SK-N-SH treated with all-trans-retinoic acid at 6 μM for 48 hours (cell line): ENCODE data around the gene CXCL10.
"Not testable (repeated sequence)": the region's sequence is repeated elsewhere in the genome, so short reads cannot be mapped to it uniquely, and the experiment has no call there.

Source experiments
- ATAC-seq: fragments of 200-7000 bp; cut with Tn5 transposase; 3 replicates; pipeline ENCODE4 v1.9.1; 2020; ENCODE audit warnings: mild to moderate bottlenecking, moderate library complexity
- BACH2 ChIP-seq: fragments of 250-450 bp; sonication (Bioruptor Pico); IDR thresholded peaks from 2 replicates; pipeline ENCODE4 v1.9.0; 2021; ENCODE audit warnings: mild to moderate bottlenecking, borderline replicate concordance
- CREB5 ChIP-seq: fragments of 250-450 bp; sonication (Bioruptor Pico); IDR thresholded peaks from 2 replicates; pipeline ENCODE4 v1.5.1; 2020; ENCODE audit warnings: low read depth, mild to moderate bottlenecking, moderate library complexity
- CSDC2 ChIP-seq: fragments of 250-450 bp; sonication (Bioruptor Pico); IDR thresholded peaks from 2 replicates; pipeline ENCODE4 v1.5.0; 2020; ENCODE audit warnings: mild to moderate bottlenecking, moderate library complexity
- CSRNP3 ChIP-seq: fragments of 250-450 bp; sonication (Bioruptor Pico); IDR thresholded peaks from 2 replicates; pipeline ENCODE4 v1.5.1; 2021; ENCODE audit warnings: mild to moderate bottlenecking, moderate library complexity
- GLIS3 ChIP-seq: fragments of 250-450 bp; sonication (Bioruptor Pico); IDR thresholded peaks from 2 replicates; pipeline ENCODE4 v1.5.0; 2020; ENCODE audit warnings: mild to moderate bottlenecking, moderate library complexity
- ISL1 ChIP-seq: fragments of 250-450 bp; sonication (Bioruptor Pico); IDR thresholded peaks from 2 replicates; pipeline ENCODE4 v2.1.2; 2022; ENCODE audit warnings: mild to moderate bottlenecking, moderate library complexity
- OSR1 ChIP-seq: fragments of 250-450 bp; sonication (Bioruptor Pico); IDR thresholded peaks from 2 replicates; pipeline ENCODE4 v1.8.0; 2022; ENCODE audit warnings: moderate library complexity, mild to moderate bottlenecking, inconsistent platforms
- PATZ1 ChIP-seq: fragments of 250-450 bp; sonication (Bioruptor Pico); IDR thresholded peaks from 2 replicates; pipeline ENCODE4 v1.8.0; 2020; ENCODE audit warnings: mild to moderate bottlenecking, moderate library complexity, borderline replicate concordance
- POU6F1 ChIP-seq: fragments of 250-450 bp; sonication (Bioruptor Pico); IDR thresholded peaks from 2 replicates; pipeline ENCODE4 v1.8.0; 2021; ENCODE audit warnings: low read depth, mild to moderate bottlenecking, moderate library complexity, borderline replicate concordance
- PPARA ChIP-seq: fragments of 250-450 bp; sonication (Bioruptor Pico); IDR thresholded peaks from 2 replicates; pipeline ENCODE4 v1.5.0; 2020; ENCODE audit warnings: mild to moderate bottlenecking, borderline replicate concordance
- RARB ChIP-seq: fragments of 250-450 bp; sonication (Bioruptor Pico); IDR thresholded peaks from 2 replicates; pipeline ENCODE4 v1.8.0; 2021; ENCODE audit warnings: mild to moderate bottlenecking, moderate library complexity
- SNAI2 ChIP-seq: fragments of 250-450 bp; sonication (Bioruptor Pico); IDR thresholded peaks from 2 replicates; pipeline ENCODE4 v1.5.0; 2020; ENCODE audit warnings: mild to moderate bottlenecking, moderate library complexity
- TCF4 ChIP-seq: fragments of 250-450 bp; sonication (Bioruptor Pico); IDR thresholded peaks from 2 replicates; pipeline ENCODE4 v1.8.0; 2021; ENCODE audit warnings: mild to moderate bottlenecking, moderate library complexity, borderline replicate concordance
- TOX ChIP-seq: fragments of 250-450 bp; sonication (Bioruptor Pico); IDR thresholded peaks from 2 replicates; pipeline ENCODE4 v1.8.0; 2021; ENCODE audit warnings: mild to moderate bottlenecking, moderate library complexity, borderline replicate concordance
- TSHZ2 ChIP-seq: fragments of 250-450 bp; sonication (Bioruptor Pico); IDR thresholded peaks from 2 replicates; pipeline ENCODE4 v1.5.0; 2020; ENCODE audit warnings: mild to moderate bottlenecking, moderate library complexity
- ZC3H10 ChIP-seq: fragments of 250-450 bp; sonication (Bioruptor Pico); IDR thresholded peaks from 2 replicates; pipeline ENCODE4 v1.5.1; 2021; ENCODE audit warnings: mild to moderate bottlenecking, moderate library complexity
- ZFP3 ChIP-seq: fragments of 250-450 bp; sonication (Bioruptor Pico); IDR thresholded peaks from 2 replicates; pipeline ENCODE4 v1.5.0; 2020; ENCODE audit warnings: mild to moderate bottlenecking, moderate library complexity
- ZFP30 ChIP-seq: fragments of 450-650 bp; formaldehyde crosslinking; IDR thresholded peaks from 2 replicates; pipeline ENCODE4 v1.5.0; 2022; ENCODE audit warnings: mild to moderate bottlenecking, moderate library complexity
- ZNF565 ChIP-seq: fragments of 450-650 bp; formaldehyde crosslinking; conservative IDR thresholded peaks from 2 replicates; pipeline ENCODE4 v1.5.0; 2020; ENCODE audit warnings: low read depth, mild to moderate bottlenecking, moderate library complexity
- ZNF70 ChIP-seq: fragments of 450-650 bp; formaldehyde crosslinking; IDR thresholded peaks from 2 replicates; pipeline ENCODE4 v1.5.0; 2020; ENCODE audit warnings: mild to moderate bottlenecking, moderate library complexity
- ZNF8 ChIP-seq: fragments of 450-650 bp; formaldehyde crosslinking; IDR thresholded peaks from 2 replicates; pipeline ENCODE4 v1.5.0; 2020; ENCODE audit warnings: mild to moderate bottlenecking, moderate library complexity

CXCL10 gene

GRCh38 chr4:76001700-76002099 is 21.6 kb downstream of the CXCL10 start:
- ATAC-seq, result no peak
- TF ChIP-seq SNAI2 (CRISPR knock-in tag) (no peak), TCF4 (CRISPR knock-in tag) (no peak), ZNF565 (CRISPR knock-in tag) (no peak), TOX (no peak), BACH2 (CRISPR knock-in tag) (no peak), POU6F1 (no peak), OSR1 (CRISPR knock-in tag) (no peak), TSHZ2 (no peak), RARB (CRISPR knock-in tag) (no peak), CSDC2 (no peak), ISL1 (CRISPR knock-in tag) (no peak)

- no peak for ATAC-seq
- TF ChIP-seq CREB5 (CRISPR knock-in tag), result no peak
- no peak for TF ChIP-seq CSRNP3
- TF ChIP-seq CSDC2, result no peak
- TF ChIP-seq ZNF565 (CRISPR knock-in tag), result no peak
- TF ChIP-seq PPARA (CRISPR knock-in tag), result no peak
- no peak for TF ChIP-seq RARB (CRISPR knock-in tag)
- TF ChIP-seq ZFP3 (CRISPR knock-in tag), result no peak
- no peak for TF ChIP-seq TOX
- no peak for TF ChIP-seq TCF4 (CRISPR knock-in tag)
- no peak for TF ChIP-seq SNAI2 (CRISPR knock-in tag)
- TF ChIP-seq BACH2 (CRISPR knock-in tag), result no peak
- no peak for TF ChIP-seq OSR1 (CRISPR knock-in tag)
- TF ChIP-seq ZC3H10 (CRISPR knock-in tag), result no peak
- no peak for TF ChIP-seq ZFP30 (CRISPR knock-in tag)
- TF ChIP-seq GLIS3 (CRISPR knock-in tag), result no peak
- no peak for TF ChIP-seq PATZ1
- TF ChIP-seq ZNF8, result no peak
Measured at GRCh38 chr4:76000279-76000678, 23.0 kb downstream of the CXCL10 start.

- not testable (repeated sequence) for ATAC-seq
Measured at GRCh38 chr4:75998525-75999147, 24.7 kb downstream of the CXCL10 start.

- TF ChIP-seq PATZ1 (no peak), TCF4 (CRISPR knock-in tag) (no peak), ISL1 (CRISPR knock-in tag) (no peak), ZC3H10 (CRISPR knock-in tag) (no peak), ZNF8 (no peak), OSR1 (CRISPR knock-in tag) (no peak), ZNF70 (CRISPR knock-in tag) (no peak), CSDC2 (no peak), RARB (CRISPR knock-in tag) (no peak)
- TF ChIP-seq, all 23 proteins: peak for 0
- ATAC-seq, result no peak
Measured at GRCh38 chr4:75997946-75998345, 25.4 kb downstream of the CXCL10 start.
